GM19455 (cell line): ENCODE results near the gene GH2.
"Not testable (repeated sequence)": the region's sequence is repeated elsewhere in the genome, so short reads cannot be mapped to it uniquely, and the experiment has no call there.

Experiments
- ATAC-seq: cut with Tn5 transposase; IDR thresholded peaks from one replicate; pipeline ENCODE4 v1.9.1; 2021; ENCODE audit not compliant: unreplicated experiment

GH2 gene

GRCh38 chr17:63881935-63882601, at the start of gene GH2:
GH2 (minus strand) TSS chr17:63881944; CDS start chr17:63881801, 143 bp downstream.
- ATAC-seq = no peak

GRCh38 chr17:63930951-63931575, 49.3 kb upstream of the GH2 start:
- peak; percentile 43 for ATAC-seq

- ATAC-seq = no peak
Measured at GRCh38 chr17:63929860-63930766, 48.4 kb upstream of the GH2 start.

- no peak for ATAC-seq
Measured at GRCh38 chr17:63928966-63929695, 47.4 kb upstream of the GH2 start.

GRCh38 chr17:63928172-63928666, 46.5 kb upstream of the GH2 start:
- no peak for ATAC-seq

- no peak for ATAC-seq
Measured at GRCh38 chr17:63927464-63928171, 45.9 kb upstream of the GH2 start.

GRCh38 chr17:63926164-63926563, 44.4 kb upstream of the GH2 start:
- no peak for ATAC-seq

- ATAC-seq = no peak
Measured at GRCh38 chr17:63925615-63926014, 43.9 kb upstream of the GH2 start.

GRCh38 chr17:63922402-63922801, 40.7 kb upstream of the GH2 start:
- ATAC-seq = not testable (repeated sequence)

- ATAC-seq = not testable (repeated sequence)
Measured at GRCh38 chr17:63920779-63921178, 39.0 kb upstream of the GH2 start.

GRCh38 chr17:63920050-63920449, 38.3 kb upstream of the GH2 start:
- not testable (repeated sequence) for ATAC-seq

- ATAC-seq = peak; percentile 73
Measured at GRCh38 chr17:63919311-63919723, 37.6 kb upstream of the GH2 start.

- not testable (repeated sequence) for ATAC-seq
Measured at GRCh38 chr17:63918789-63919305, 37.1 kb upstream of the GH2 start, which contains the start of gene GH1. GH1 (minus strand) TSS chr17:63918839; CDS start chr17:63918776, 63 bp downstream.

- ATAC-seq = no peak
Measured at GRCh38 chr17:63918305-63918704, 36.6 kb upstream of the GH2 start.

GRCh38 chr17:63917646-63918045, 35.9 kb upstream of the GH2 start:
- no peak for ATAC-seq

- not testable (repeated sequence) for ATAC-seq
Measured at GRCh38 chr17:63917206-63917605, 35.5 kb upstream of the GH2 start.

GRCh38 chr17:63916566-63917185, 34.9 kb upstream of the GH2 start:
- no peak for ATAC-seq

GRCh38 chr17:63915753-63916152, 34.0 kb upstream of the GH2 start:
- not testable (repeated sequence) for ATAC-seq

- no peak for ATAC-seq
Measured at GRCh38 chr17:63914471-63914870, 32.7 kb upstream of the GH2 start.
